ENCODE data around the gene REPS2. TPM values are rescaled to one million over a fixed set of nuclear protein-coding genes. Genes with fewer than 3 reads are reported as not detected.
A peak's percentile ranks its signal among the peaks of the same experiment; 100 is the strongest.

Gene REPS2
- total RNA-seq, 2 donors from 2014 or later = 15.8 to 19.7 TPM

- ATAC-seq = no peak
- 86 to 94% methylated on average over 7 of the region's 7 CpGs for WGBS, 2 donors
These were observed 79.3 kb downstream of the REPS2 start for GRCh38 chrX:17025621-17026302.

GRCh38 chrX:17027931-17028330, 81.5 kb downstream of the REPS2 start:
- DNase-seq = no peak
- H3K36me3 ChIP-seq (replicated peaks in 1 of 2; ENCODE audit: insufficient read depth in 1 of 2, low read depth in 2 of 2) = no peaks in the 10 kb centered on the region
- no peak overlapping the region for H3K4me3 ChIP-seq
- intact Hi-C loops (cut with DNase I) = no loop called here
- peaks cover 41% of the 10 kb centered on the region for H3K4me1 ChIP-seq
- WGBS, 2 donors = 94% methylated on average over 2 of the region's 2 CpGs; no CpG with 5 or more reads in 1 of the 2 donors
- H3K27ac ChIP-seq = no peak overlapping the region
- TF ChIP-seq POLR2A (IDR thresholded peaks at IDR 0.05) = no peak
- TF ChIP-seq CTCF (IDR thresholded peaks at IDR 0.05) = no peak
- no peaks in the 10 kb centered on the region for H3K9me3 ChIP-seq
- no peaks in the 10 kb centered on the region for H3K27me3 ChIP-seq
- no peak for ATAC-seq

More at GRCh38 chrX:17025621-17026302, 79.3 kb downstream of the REPS2 start:
- H3K27ac ChIP-seq = no peak overlapping the region
- intact Hi-C loops (cut with DNase I) = no loop called here
- H3K27me3 ChIP-seq = no peaks in the 10 kb centered on the region
- H3K36me3 ChIP-seq (replicated peaks in 1 of 2; ENCODE audit: insufficient read depth in 1 of 2, low read depth in 2 of 2) = no peaks in the 10 kb centered on the region
- H3K4me1 ChIP-seq = peaks cover 21% of the 10 kb centered on the region
- no peak for DNase-seq
- TF ChIP-seq CTCF (IDR thresholded peaks at IDR 0.05) = no peak
- TF ChIP-seq POLR2A (IDR thresholded peaks at IDR 0.05) = no peak
- H3K9me3 ChIP-seq = no peaks in the 10 kb centered on the region
- H3K4me3 ChIP-seq = no peak overlapping the region

- no peak for ATAC-seq
- intact Hi-C loops (cut with DNase I) = no loop called here
These were observed 81.9 kb downstream of the REPS2 start for GRCh38 chrX:17028356-17028755.

GRCh38 chrX:17030092-17030491, 83.6 kb downstream of the REPS2 start:
- Histone ChIP-seq H3K9me3 (no peaks in the 10 kb centered on the region), H3K27me3 (no peaks in the 10 kb centered on the region), H3K4me1 (peaks cover 49% of the 10 kb centered on the region), H3K27ac (peak overlapping the region in 1 of 4 donors; percentile 11), H3K36me3 (replicated peaks in 1 of 2; ENCODE audit: insufficient read depth in 1 of 2, low read depth in 2 of 2) (no peaks in the 10 kb centered on the region), H3K4me3 (no peak overlapping the region)
- DNase-seq (no peak), ATAC-seq (no peak)
- intact Hi-C loops (cut with DNase I) = no loop called here
- TF ChIP-seq POLR2A (IDR thresholded peaks at IDR 0.05) (no peak), CTCF (IDR thresholded peaks at IDR 0.05) (no peak)
- WGBS, 2 donors = 56 to 83% methylated on average over 4 of the region's 4 CpGs

More at GRCh38 chrX:17028356-17028755, 81.9 kb downstream of the REPS2 start:
- no peaks in the 10 kb centered on the region for H3K9me3 ChIP-seq
- H3K4me1 ChIP-seq = peaks cover 46% of the 10 kb centered on the region
- no peak overlapping the region for H3K27ac ChIP-seq
- H3K36me3 ChIP-seq (replicated peaks in 1 of 2; ENCODE audit: insufficient read depth in 1 of 2, low read depth in 2 of 2) = no peaks in the 10 kb centered on the region
- DNase-seq = no peak
- no peak overlapping the region for H3K4me3 ChIP-seq
- no peaks in the 10 kb centered on the region for H3K27me3 ChIP-seq
- TF ChIP-seq CTCF (IDR thresholded peaks at IDR 0.05) = no peak
- no peak for TF ChIP-seq POLR2A (IDR thresholded peaks at IDR 0.05)

Measured in body of pancreas (tissue), 4 donors.